GM19025 (cell line): ENCODE measurements around the gene JARID2.

Experiments used
- ATAC-seq: cut with Tn5 transposase; IDR thresholded peaks from one replicate; pipeline ENCODE4 v1.9.1; 2021; ENCODE audit warnings: mild to moderate bottlenecking, low read depth, moderate library complexity; ENCODE audit not compliant: unreplicated experiment

Gene JARID2

GRCh38 chr6:15329197-15329671, 83.4 kb downstream of the JARID2 start:
- no peak for ATAC-seq

GRCh38 chr6:15330174-15330944, 84.5 kb downstream of the JARID2 start:
- ATAC-seq = no peak

GRCh38 chr6:15331143-15331542, 85.3 kb downstream of the JARID2 start:
- no peak for ATAC-seq

DNA sequence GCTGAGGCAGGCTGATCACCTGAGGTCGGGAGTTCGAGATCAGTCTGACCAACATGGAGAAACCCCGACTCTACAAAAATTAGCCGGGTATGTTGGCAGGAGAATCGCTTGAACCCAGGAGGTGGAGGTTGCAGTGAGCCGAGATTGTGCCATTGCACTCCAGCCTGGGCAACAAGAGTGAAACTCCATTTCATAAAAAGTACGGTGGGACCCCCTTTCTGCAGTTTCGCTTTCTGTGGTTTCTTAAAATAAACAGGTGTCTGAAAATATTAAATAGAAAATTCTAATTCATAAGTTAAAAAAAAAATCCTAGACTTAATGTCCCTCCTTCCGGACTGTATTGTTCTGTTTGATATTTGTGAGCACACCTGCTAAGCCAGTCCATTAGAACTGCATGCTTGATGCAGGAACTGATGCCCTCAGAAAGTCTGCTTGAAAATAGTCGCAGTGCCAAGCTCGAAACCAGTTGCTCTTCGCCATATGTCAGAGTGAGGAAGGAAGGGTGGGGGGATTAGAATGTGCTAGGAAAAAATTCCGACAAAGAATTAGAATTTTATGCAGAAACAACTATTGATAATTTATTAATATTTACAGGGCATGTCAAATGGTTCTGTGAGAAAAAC, 85.9 kb downstream of the JARID2 start:
- no peak for ATAC-seq

DNA sequence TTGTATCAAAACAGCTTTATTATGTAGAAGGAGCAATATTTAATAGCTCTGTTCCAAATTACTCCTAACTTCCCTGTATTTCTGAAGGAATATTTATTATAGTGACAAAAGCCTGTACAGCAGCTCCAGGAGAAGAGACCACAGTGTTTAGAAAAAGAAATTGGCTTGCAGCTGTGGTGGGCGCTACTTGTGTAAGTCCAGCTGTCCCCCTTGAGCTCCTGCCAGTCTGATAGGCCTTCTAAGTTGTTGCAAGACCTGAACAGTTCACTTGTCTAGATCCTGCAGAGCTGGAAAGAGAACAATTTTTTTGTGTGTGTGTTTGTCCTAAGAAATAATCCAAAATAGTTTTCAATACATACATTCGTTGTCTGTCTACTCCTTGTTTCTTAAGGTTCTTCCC, 86.6 kb downstream of the JARID2 start:
- ATAC-seq = no peak

GRCh38 chr6:15335385-15335784, 89.5 kb downstream of the JARID2 start:
- ATAC-seq = no peak

GRCh38 chr6:15335916-15336315, 90.0 kb downstream of the JARID2 start:
- ATAC-seq = no peak

GRCh38 chr6:15336900-15337560, 91.2 kb downstream of the JARID2 start:
- no peak for ATAC-seq

- no peak for ATAC-seq
These were observed 91.7 kb downstream of the JARID2 start for GRCh38 chr6:15337582-15337981.

DNA sequence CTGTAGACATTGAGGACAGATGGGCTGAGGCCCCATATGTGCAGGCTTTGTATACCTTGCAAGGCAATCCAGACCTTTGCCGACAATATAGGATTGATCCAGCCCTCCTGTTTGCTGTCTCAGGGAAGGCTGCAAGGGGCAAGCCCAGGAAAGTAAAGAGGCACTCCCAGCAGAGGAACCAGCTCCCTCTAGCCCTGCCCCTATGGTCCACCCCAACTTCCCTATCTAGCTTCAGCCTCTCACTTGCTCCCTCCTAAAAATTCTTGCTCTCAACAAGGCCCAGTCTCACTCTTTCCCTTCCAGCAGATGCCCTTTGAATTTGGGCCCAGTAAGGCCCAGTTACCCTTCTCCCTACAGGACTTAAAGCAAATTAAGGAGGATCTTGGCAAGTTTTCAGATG, 92.6 kb downstream of the JARID2 start:
- ATAC-seq = no peak

DNA sequence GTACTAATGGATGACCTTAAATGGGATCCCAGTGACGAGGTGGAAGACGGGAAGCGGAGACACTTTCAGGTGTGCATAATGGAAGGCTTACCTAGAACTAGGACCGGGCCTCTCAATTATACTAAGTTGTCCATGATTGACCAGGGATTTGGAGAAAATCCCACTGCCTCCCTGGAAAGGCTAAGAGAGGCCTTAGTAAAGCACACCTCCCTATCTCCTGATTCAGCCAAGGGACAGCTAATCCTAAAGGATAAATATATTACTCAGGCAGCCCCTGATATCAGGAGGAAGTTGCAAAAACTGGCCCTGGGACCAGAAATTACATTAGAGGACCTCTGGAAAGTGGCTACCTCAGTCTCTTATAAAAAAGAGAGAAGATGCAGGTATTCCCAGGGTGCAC, 93.2 kb downstream of the JARID2 start:
- ATAC-seq = no peak

GRCh38 chr6:15340105-15340601, 94.3 kb downstream of the JARID2 start:
- ATAC-seq = no peak

GRCh38 chr6:15340775-15341174, 94.9 kb downstream of the JARID2 start:
- no peak for ATAC-seq

DNA sequence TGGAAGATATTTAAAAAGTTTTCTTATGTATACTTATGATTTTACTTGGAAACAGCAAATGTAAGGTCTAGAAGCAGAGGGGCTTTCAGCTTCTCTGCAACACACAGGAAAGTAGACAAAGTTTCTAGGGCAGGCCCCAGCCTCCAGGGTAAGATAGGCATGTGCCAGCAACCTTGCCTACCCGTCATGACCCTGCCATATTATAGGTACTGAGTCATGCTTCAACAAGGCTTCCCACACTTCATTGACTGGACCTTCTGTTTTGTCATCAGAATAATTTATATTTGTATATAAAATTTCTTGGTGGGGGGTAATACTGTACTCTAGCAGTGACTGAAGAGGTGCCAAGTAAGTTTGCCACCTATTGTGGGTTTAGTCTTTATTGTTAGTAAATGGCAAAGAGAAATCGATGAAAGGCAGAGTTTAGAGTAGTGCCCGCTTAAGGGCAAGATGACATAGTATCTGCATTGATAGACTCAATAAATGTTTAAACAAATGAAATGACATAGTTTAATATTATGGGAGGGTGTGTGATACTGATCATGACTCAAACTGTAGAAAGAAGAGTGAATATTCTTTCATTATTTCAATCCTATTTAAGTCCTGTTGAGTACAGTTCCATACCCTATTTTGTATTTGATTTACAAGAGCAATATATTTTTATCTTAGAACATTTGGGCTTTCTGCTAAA, 95.6 kb downstream of the JARID2 start:
- ATAC-seq = no peak

GRCh38 chr6:15342114-15342513, 96.2 kb downstream of the JARID2 start:
- no peak for ATAC-seq

DNA sequence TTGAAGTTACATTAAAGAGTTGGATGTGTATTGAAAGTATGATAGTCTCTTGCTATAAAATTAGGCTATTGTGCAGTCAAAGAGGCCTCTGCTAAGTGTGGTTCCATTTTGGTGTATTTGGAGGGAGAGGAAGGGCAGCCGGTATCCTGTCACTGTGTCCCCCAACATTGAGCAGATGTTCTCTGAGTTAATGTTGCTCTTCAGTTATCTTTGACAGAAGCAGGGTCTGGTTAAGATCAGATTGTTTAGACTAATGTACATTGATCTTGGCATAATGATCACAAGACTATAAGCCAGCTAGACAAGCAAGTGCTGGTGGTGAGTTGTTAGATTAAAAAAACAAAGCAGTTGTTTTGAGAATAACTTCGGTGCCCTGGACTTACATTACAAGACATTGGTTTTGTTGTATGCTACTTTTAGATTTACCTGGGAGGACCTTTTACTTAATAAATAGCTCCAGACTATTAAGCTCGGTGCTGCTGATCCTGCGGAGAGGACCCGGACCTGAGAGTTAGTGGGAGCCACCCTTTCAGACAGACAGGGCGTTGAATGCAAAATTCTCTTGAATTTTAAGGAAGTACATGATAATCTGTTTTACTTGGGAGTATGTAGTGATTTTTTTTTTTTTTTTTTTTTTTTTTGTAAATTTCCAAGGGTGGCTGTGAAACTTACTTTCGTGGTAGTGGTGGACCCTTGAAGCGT, 97.8 kb downstream of the JARID2 start:
- ATAC-seq = no peak

GRCh38 chr6:15344192-15344519, 98.3 kb downstream of the JARID2 start:
- ATAC-seq = no peak

- no peak for ATAC-seq
These were observed 99.0 kb downstream of the JARID2 start for GRCh38 chr6:15344831-15345230.

DNA sequence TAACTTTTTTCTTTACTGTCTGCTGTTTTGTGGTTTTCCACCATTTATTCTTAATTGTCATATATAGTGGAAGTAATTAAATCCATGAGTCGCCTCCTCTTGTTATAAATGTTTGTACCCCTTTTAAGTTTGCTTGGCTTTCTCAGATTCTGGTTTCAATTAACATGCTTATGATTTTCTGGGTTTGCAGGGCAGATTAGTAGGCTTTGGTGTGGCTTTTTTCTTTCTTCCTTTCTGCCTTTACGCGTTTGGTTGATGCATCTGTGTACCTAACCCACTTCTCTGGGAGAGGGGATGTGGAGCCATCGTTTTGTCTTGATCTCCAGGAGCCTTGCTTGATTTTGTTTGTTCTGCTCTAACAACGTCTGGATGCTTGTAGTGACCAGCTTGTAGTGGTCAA, 100.4 kb downstream of the JARID2 start:
- ATAC-seq = no peak

DNA sequence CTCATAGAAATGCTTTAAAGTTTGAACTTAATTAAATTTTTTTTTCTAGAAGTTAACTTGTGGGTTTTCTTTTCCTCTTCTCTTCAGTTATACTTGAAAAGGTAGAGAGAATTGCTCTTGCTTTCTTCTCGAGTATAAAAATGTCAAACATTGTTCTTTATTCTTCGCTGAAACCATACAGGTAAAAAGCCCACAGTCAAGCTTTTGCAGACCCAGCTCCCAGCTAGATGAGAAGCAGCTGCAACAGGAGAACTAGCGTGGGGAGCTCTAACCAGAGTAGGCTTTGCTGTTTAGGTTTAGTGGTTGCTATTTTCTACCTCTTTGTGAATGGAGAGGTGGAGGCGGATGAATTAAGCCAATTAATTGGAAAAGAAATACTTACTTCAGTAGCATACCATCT, 102.7 kb downstream of the JARID2 start:
- no peak for ATAC-seq
